Pancreas (tissue), 10 donors: ENCODE results near the gene NECTIN2. TPM values are rescaled to one million over a fixed set of nuclear protein-coding genes. Genes with fewer than 3 reads are reported as not detected.
"Not testable (repeated sequence)": the region's sequence is repeated elsewhere in the genome, so short reads cannot be mapped to it uniquely, and the experiment has no call there.

ENCODE experiments used
- ATAC-seq, 4 donors: fragments of 200-7000 bp; cut with Tn5 transposase; one replicate each; pipeline versions ENCODE4 v1.8.0 to v1.9.1; 2020; ENCODE audit warnings: mild to moderate bottlenecking in 4 of 4, moderate library complexity in 4 of 4
- DNase-seq, 6 donors: peaks; one replicate each; pipeline ENCODE4 v3.0.0-alpha.2; 2020
- FAIRE-seq: peaks from 2 replicates; lab custom pipeline; 2012; peaks lifted over from hg19 to GRCh38; lab: Jason Lieb, UNC
- H3K27ac ChIP-seq, 4 donors: fragments of 200-600 bp; sonication (generic); 1 replicate in 3 of 4; 2 replicates in 1 of 4; pipeline versions ENCODE4 v1.5.0 to v1.8.0; 2020
- H3K27me3 ChIP-seq, 4 donors: fragments of 200-600 bp; one replicate each; pipeline ENCODE4 v1.8.0; 2021
- H3K36me3 ChIP-seq, 3 donors: fragments of 200-600 bp; sonication (generic) in 1 of 3; one replicate each; pipeline versions ENCODE4 v1.5.0 to v1.8.0; 2020 to 2021
- H3K4me1 ChIP-seq, 3 donors: fragments of 200-600 bp; one replicate each; pipeline ENCODE4 v1.8.0; 2021
- H3K4me3 ChIP-seq, 4 donors: fragments of 200-600 bp; sonication (generic) in 2 of 4; one replicate each; pipeline versions ENCODE4 v1.5.0 to v1.8.0; 2020 to 2021
- H3K9me3 ChIP-seq, 4 donors: fragments of 200-600 bp; one replicate each; pipeline ENCODE4 v1.8.0; 2021
- WGBS, 2 donors: extraction: QIAGEN DNeasy Blood & Tissue Kit; methylation state at CpG; one replicate each; pipeline ENCODE4 v1.1.7; 2013; 5-methylcytosine and 5-hydroxymethylcytosine counted together
- intact Hi-C, 3 donors: fragments of 100-400 bp; cut with DNase I; formaldehyde crosslinking; loops; one replicate each; pipeline versions ENCODE4 v1.11.1 to v1.14.2; 2022
- polyA plus RNA-seq, 2 donors: library from polyadenylated mRNA; stranded (reverse); fragments of 200-250 nt; gene quantifications; one replicate each; pipeline ENCODE4 v1.2.3, GENCODE V29; 2013
- total RNA-seq, 6 donors: library from RNA; stranded (reverse); fragmentation: NEBNext Ultra II Directional in 4 of 6; extraction: Animal tissue kit (Norgen Biotek cat#: 25700) in 4 of 6; gene quantifications; one replicate each; pipeline versions ENCODE4 v1.2.1 to v1.2.4, GENCODE V29; 2021 to 2023
- TF ChIP-seq, protein P1 (sequence below), 4 donors: fragments of 200-600 bp; sonication (generic) in 3 of 4; IDR thresholded peaks; one replicate each; pipeline versions ENCODE4 v1.5.0 to v1.8.0; 2021; ENCODE audit warnings: antibody characterized with exemption in 4 of 4
- donor health status: healthy with polysubstance abuse.
- donor health status: DM: no; HTN: no; CAD: no; lungs with moderate emphysema.
- donor health status: DM: no; HTN: no; CAD: no.
- donor health status: control.
- donor health status: control.
- donor health status: Bipolar disorder and iron deficiency.
- donor health status: DM: yes; HTN: yes; CAD: no.
- donor health status: DM: no; HTN: no; CAD: no.
- donor health status: DM: no; HTN: no; CAD: no.
- donor health status: DM: yes; HTN: yes; CAD: no.

The NECTIN2 gene
- total and polyA plus RNA-seq, 8 donors: 26.7 to 101 (median 52.7) TPM

DNA sequence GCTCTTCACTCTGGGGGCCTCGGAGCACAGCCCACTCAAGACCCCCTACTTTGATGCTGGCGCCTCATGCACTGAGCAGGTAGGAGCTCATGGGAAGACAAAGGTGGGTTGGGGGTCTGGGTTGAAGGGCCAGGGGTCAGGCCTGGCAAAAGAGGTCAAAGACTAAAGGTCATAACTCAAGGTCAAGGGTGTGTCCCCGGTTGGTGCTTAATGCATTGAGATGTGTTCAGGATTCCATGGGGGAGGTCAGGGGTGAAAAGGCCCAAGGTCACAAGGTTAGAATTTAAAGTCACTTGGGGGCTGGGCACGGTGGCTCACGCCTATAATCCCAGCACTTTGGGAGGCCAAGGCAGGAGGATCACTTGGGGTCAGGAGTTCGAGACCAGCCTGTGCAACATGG is 40.0 kb downstream of the NECTIN2 start:
- Histone ChIP-seq H3K27ac (no peak overlapping the region), H3K27me3 (no peaks in the 10 kb centered on the region), H3K9me3 (no peaks in the 10 kb centered on the region), H3K4me1 (peaks cover 6 to 7% (median 6%) of the 10 kb centered on the region in 3 donors), H3K36me3 (peaks cover 0 to 10% (median 0%) of the 10 kb centered on the region in 3 donors), H3K4me3 (no peak overlapping the region)
- ATAC-seq (no peak), DNase-seq (no peak), FAIRE-seq (no peak)
- WGBS, 2 donors: 91% methylated on average over 6 of the region's 6 CpGs
- TF ChIP-seq, protein P1, sequence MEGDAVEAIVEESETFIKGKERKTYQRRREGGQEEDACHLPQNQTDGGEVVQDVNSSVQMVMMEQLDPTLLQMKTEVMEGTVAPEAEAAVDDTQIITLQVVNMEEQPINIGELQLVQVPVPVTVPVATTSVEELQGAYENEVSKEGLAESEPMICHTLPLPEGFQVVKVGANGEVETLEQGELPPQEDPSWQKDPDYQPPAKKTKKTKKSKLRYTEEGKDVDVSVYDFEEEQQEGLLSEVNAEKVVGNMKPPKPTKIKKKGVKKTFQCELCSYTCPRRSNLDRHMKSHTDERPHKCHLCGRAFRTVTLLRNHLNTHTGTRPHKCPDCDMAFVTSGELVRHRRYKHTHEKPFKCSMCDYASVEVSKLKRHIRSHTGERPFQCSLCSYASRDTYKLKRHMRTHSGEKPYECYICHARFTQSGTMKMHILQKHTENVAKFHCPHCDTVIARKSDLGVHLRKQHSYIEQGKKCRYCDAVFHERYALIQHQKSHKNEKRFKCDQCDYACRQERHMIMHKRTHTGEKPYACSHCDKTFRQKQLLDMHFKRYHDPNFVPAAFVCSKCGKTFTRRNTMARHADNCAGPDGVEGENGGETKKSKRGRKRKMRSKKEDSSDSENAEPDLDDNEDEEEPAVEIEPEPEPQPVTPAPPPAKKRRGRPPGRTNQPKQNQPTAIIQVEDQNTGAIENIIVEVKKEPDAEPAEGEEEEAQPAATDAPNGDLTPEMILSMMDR (IDR thresholded peaks at IDR 0.05): no peak
- intact Hi-C loops: no loop called here

DNA sequence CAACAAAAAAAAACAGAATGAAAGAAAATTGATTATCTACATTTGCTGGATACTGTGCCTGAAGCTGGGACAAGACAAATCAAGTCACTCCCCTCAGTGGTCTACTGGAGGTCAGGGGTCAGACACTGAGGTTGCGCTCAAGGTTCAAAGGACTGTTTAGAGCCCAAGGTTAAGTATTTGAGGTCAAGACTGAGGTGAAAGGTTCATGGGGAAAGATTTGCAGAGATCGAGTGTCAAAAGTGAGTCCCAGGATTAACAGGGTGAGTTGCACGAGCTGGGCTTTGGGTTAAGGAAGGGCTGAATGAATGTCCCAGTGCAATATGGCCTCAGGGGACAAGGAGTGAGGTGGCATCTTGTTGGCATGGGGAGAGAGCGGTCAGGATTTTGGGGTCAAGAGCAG is 41.6 kb downstream of the NECTIN2 start:
- WGBS, 2 donors: 88 to 89% methylated on average over 4 of the region's 4 CpGs
- intact Hi-C loops: no loop called here
- Histone ChIP-seq H3K36me3 (peaks cover 0 to 10% (median 0%) of the 10 kb centered on the region in 3 donors), H3K27me3 (no peaks in the 10 kb centered on the region), H3K4me3 (no peak overlapping the region), H3K9me3 (no peaks in the 10 kb centered on the region), H3K4me1 (peaks cover 6 to 14% (median 10%) of the 10 kb centered on the region in 3 donors), H3K27ac (no peak overlapping the region)
- no peak for FAIRE-seq
- no peak for ATAC-seq
- no peak for DNase-seq
- TF ChIP-seq, protein P1 (IDR thresholded peaks at IDR 0.05): no peak

DNA sequence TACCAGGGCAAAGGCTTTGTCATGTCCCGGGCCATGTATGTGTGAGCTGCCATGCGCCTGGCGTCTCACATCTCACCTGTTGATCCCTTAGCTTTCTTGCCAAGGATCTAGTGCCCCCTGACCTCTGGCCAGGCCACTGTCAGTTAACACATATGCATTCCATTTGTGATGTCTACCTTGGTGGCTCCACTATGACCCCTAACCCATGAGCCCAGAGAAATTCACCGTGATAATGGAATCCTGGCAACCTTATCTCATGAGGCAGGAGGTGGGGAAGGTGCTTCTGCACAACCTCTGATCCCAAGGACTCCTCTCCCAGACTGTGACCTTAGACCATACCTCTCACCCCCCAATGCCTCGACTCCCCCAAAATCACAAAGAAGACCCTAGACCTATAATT is 42.2 kb downstream of the NECTIN2 start:
- intact Hi-C loops, H3K36me3 ChIP-seq, FAIRE-seq: not testable (repeated sequence)

DNA sequence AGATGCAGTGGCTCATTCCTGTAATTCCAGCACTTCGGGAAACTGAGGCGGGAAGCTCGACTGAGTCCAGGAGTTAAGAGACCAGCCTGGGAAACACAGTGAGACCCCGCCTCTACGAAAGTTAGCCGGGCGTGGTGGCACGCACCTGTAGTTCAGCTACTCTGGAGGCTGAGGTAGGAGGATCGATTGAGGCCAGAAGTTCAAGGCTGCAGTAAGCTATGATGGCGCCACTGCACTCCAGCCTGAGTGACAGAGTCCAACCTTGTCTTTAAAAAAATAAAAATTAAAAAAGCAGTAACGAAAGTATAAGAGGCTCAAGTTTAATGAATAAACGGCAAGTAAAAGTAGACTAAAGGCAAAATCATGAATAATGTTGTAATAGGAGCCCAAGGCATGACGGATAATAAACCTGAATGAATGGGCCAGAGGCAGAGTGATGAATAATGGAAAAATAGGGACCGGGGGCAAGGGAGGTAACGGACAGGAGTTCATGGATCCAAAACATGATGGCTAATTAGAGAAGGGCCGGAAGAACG is 43.8 kb downstream of the NECTIN2 start:
- 31 to 38% methylated on average over 17 of the region's 17 CpGs for WGBS, 2 donors
- DNase-seq (peak in 1 of 6 donors; percentile 43), ATAC-seq (no peak), FAIRE-seq (no peak)
- Histone ChIP-seq H3K27me3 (no peaks in the 10 kb centered on the region), H3K4me3 (peak overlapping the region; percentile 11 to 55 (median 35)), H3K9me3 (no peaks in the 10 kb centered on the region), H3K27ac (peak overlapping the region in 2 of 4 donors; percentile 92 to 94), H3K36me3 (peaks cover 0 to 16% (median 6%) of the 10 kb centered on the region in 3 donors), H3K4me1 (peaks cover 6 to 14% (median 10%) of the 10 kb centered on the region in 3 donors)
- TF ChIP-seq, protein P1 (IDR thresholded peaks at IDR 0.05): no peak
- intact Hi-C loops: no loop called here

More for the DNA sequence above, 42.2 kb downstream of the NECTIN2 start:
- H3K27me3 ChIP-seq, H3K27ac ChIP-seq, ATAC-seq, H3K4me3 ChIP-seq, DNase-seq, H3K9me3 ChIP-seq: not testable (repeated sequence)
- WGBS, 2 donors: 80 to 85% methylated on average over 4 to 5 of the region's 5 CpGs
- H3K4me1 ChIP-seq: peaks cover 6 to 14% (median 10%) of the 10 kb centered on the region in 3 donors

DNA sequence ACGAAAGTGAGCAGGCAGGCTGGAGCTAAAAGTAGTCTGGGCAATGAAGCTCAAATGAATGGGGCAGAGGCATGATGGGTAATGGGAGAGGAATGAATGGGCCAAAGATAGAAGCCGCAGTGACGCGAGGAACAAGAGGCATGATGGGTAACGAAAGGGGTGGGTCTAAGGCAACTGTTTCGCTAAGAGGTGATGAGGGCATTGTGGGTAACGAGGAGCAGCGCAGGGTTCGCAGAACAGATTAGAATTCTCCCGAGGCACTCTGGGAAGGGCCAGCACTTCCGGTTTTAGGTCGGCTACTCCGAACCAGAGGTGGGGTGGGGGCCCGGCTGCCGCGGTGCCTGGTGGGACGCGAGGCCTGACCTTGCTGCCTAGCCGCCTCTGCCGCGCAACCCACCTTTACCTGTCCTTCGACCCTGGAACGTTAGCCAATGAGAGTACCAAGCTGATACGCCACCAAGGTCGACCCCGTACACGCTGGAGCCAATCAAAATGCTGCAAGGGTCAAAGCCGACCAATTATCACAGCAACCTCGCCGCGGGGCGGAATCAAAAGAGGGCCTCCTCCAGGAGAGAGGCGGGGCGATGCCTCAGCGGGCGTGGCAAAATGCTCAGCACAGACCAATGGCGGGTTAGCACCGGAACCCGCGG is 44.4 kb downstream of the NECTIN2 start:
- DNase-seq (peak in 3 of 6 donors; percentile 99 to 100 (median 100)), FAIRE-seq (peak; percentile 98), ATAC-seq (peak; percentile 86 to 93 (median 88))
- Histone ChIP-seq H3K36me3 (peaks cover 0 to 16% (median 6%) of the 10 kb centered on the region in 3 donors), H3K27ac (peak overlapping the region; percentile 89 to 94 (median 93)), H3K9me3 (no peaks in the 10 kb centered on the region), H3K27me3 (no peaks in the 10 kb centered on the region), H3K4me3 (peak overlapping the region; percentile 11 to 55 (median 35)), H3K4me1 (peaks cover 6 to 14% (median 10%) of the 10 kb centered on the region in 3 donors)
- intact Hi-C loops: no loop called here
- 0% methylated on average over 40 of the region's 40 CpGs for WGBS, 2 donors
- TF ChIP-seq, protein P1 (IDR thresholded peaks at IDR 0.05): no peak
